PC-3 (cell line): Measurements from ENCODE around the gene COL4A1. TPM values are rescaled to one million over a fixed set of nuclear protein-coding genes. Genes with fewer than 3 reads are reported as not detected.

Experiments used
- ATAC-seq: fragments of 200-7000 bp; cut with Tn5 transposase; 2 replicates; pipeline ENCODE4 v1.9.1; 2020; ENCODE audit warnings: mild to moderate bottlenecking, moderate library complexity
- BruUV-seq: library from RNA; stranded (reverse); fragments of 400-500 nt; replicated peaks from 2 replicates; lab custom pipeline; 2021; lab: Mats Ljungman, UMichigan
- CTCF ChIA-PET: fragments of 300-600 bp; sonication (Branson Sonifier 250); formaldehyde crosslinking; loops from one replicate; lab custom pipeline; 2022; ENCODE audit warnings: antibody characterized with exemption; lab: Charles Lee
- POLR2A ChIA-PET: fragments of 300-600 bp; sonication (Branson Sonifier 250); formaldehyde crosslinking; loops from one replicate; lab custom pipeline; 2022; ENCODE audit warnings: antibody characterized with exemption; ENCODE audit not compliant: unreplicated experiment; lab: Charles Lee
- DNase-seq: peaks from one replicate; pipeline ENCODE4 v3.0.0-alpha.2; 2015
- H2AFZ ChIP-seq: fragments of 300-600 bp; sonication (generic); 2 replicates; pipeline ENCODE4 v1.6.0; 2016; ENCODE audit warnings: antibody characterized with exemption, low read length
- H3F3A ChIP-seq: fragments of 300-600 bp; sonication (generic); one replicate; pipeline ENCODE4 v1.6.0; 2017; ENCODE audit warnings: antibody characterized with exemption, low read length, control low read depth, mild to moderate bottlenecking; ENCODE audit not compliant: unreplicated experiment
- H3K27ac ChIP-seq: fragments of 300-600 bp; sonication (generic); 2 replicates; pipeline ENCODE4 v1.5.1; 2016; ENCODE audit warnings: mild to moderate bottlenecking, low read length
- H3K27me3 ChIP-seq: fragments of 300-600 bp; sonication (generic); 2 replicates; pipeline ENCODE4 v1.6.1; 2016; ENCODE audit warnings: low read length, mixed read lengths
- H3K36me3 ChIP-seq: fragments of 300-600 bp; sonication (generic); 2 replicates; pipeline ENCODE4 v1.6.1; 2016; ENCODE audit warnings: low read depth, mixed run types, low read length, mixed read lengths
- H3K4me1 ChIP-seq: fragments of 300-600 bp; sonication (generic); 2 replicates; pipeline ENCODE4 v1.5.1; 2016; ENCODE audit warnings: low read length; ENCODE audit not compliant: insufficient read depth
- H3K4me2 ChIP-seq: fragments of 300-600 bp; sonication (generic); 2 replicates; pipeline ENCODE4 v1.6.0; 2016; ENCODE audit warnings: low read length
- H3K4me3 ChIP-seq: fragments of 300-600 bp; sonication (generic); 2 replicates; pipeline ENCODE4 v1.5.1; 2016; ENCODE audit warnings: mild to moderate bottlenecking, low read length, mixed read lengths
- H3K79me2 ChIP-seq: fragments of 300-600 bp; sonication (generic); 2 replicates; pipeline ENCODE4 v1.6.1; 2017; ENCODE audit warnings: low read length, mixed read lengths
- H3K9ac ChIP-seq: fragments of 300-600 bp; sonication (generic); 2 replicates; pipeline ENCODE4 v1.6.0; 2016; ENCODE audit warnings: mild to moderate bottlenecking, low read length
- H3K9me2 ChIP-seq: fragments of 300-600 bp; sonication (generic); replicated peaks from 2 replicates; pipeline ENCODE4 v1.6.1; 2016; ENCODE audit warnings: mixed run types, low read length, mixed read lengths
- H3K9me3 ChIP-seq: fragments of 300-600 bp; sonication (generic); 2 replicates; pipeline ENCODE4 v1.6.1; 2016; ENCODE audit warnings: low read length, mixed read lengths
- H4K20me1 ChIP-seq: fragments of 300-600 bp; sonication (generic); 2 replicates; pipeline ENCODE4 v1.6.1; 2016; ENCODE audit warnings: low read length, mixed read lengths
- CTCF ChIP-seq: fragments of 300-600 bp; sonication (generic); conservative IDR thresholded peaks from 2 replicates; pipeline ENCODE4 v1.5.1; 2017; ENCODE audit warnings: antibody characterized with exemption, low read depth, mild to moderate bottlenecking, low read length
- EZH2 ChIP-seq: fragments of 300-600 bp; sonication (generic); IDR thresholded peaks from one replicate; pipeline ENCODE4 v1.6.1; 2017; ENCODE audit warnings: antibody characterized with exemption, mild to moderate bottlenecking, low read length; ENCODE audit not compliant: unreplicated experiment
- EZH2phosphoT487 ChIP-seq: fragments of 300-600 bp; sonication (generic); IDR thresholded peaks from 2 replicates; pipeline ENCODE4 v1.6.1; 2018; ENCODE audit warnings: mild to moderate bottlenecking, antibody characterized with exemption, low read length, borderline replicate concordance
- intact Hi-C: fragments of 100-400 bp; cut with micrococcal nuclease; formaldehyde crosslinking; loops from 2 replicates; pipeline ENCODE4 v1.9.0; 2023
- total RNA-seq: library from RNA; depleted of rRNA; stranded (reverse); fragments of >200 nt; gene quantifications from 2 replicates; pipeline ENCODE4 v1.2.3, GENCODE V29; 2014

COL4A1 gene
- total RNA-seq, 1 experiment from 2014 or later: 48.7 TPM

GRCh38 chr13:110213461-110214074 lies 93.4 kb downstream of the COL4A1 start:
- Histone ChIP-seq H3K4me1 (no peaks in the 10 kb centered on the region), H3F3A (no peaks in the 10 kb centered on the region), H3K9me2 (no peaks in the 10 kb centered on the region), H3K27ac (no peak overlapping the region), H3K9me3 (no peaks in the 10 kb centered on the region), H3K4me3 (no peak overlapping the region), H2AFZ (no peak overlapping the region), H3K36me3 (no peaks in the 10 kb centered on the region), H3K27me3 (no peaks in the 10 kb centered on the region), H4K20me1 (no peaks in the 10 kb centered on the region), H3K79me2 (no peaks in the 10 kb centered on the region), H3K9ac (no peak overlapping the region), H3K4me2 (no peak overlapping the region)
- no TSS peak for BruUV-seq
- TF ChIP-seq CTCF (no peak), EZH2phosphoT487 (no peak), EZH2 (no peak)
- POLR2A ChIA-PET: no interaction called here
- ATAC-seq: no peak
- CTCF ChIA-PET: no interaction called here
- intact Hi-C loops: no loop called here
- DNase-seq: no peak

DNA sequence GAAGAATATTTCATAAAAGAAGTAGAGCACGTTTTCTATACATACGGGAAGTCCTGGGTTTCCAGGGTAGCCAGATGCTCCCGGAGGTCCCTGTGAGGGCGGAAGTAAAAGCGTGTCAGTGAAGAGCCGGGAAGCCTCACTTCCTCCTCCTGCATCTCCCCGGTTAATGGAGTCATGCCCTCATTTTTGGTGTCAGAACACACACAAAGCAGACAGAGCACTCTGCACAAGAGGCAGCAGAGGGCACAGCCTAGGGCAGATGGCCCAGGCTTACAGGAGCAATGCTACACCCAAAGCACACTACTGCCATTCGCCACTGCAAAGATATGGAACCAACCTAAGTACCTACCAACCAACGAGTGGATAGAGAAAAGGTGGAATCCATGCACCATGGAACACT lies 94.4 kb downstream of the COL4A1 start:
- intact Hi-C loops: no loop called here
- H4K20me1 ChIP-seq: no peaks in the 10 kb centered on the region
- H3F3A ChIP-seq: no peaks in the 10 kb centered on the region
- no peaks in the 10 kb centered on the region for H3K4me1 ChIP-seq
- ChIA-PET POLR2A (no interaction called here), CTCF (no interaction called here)
- no peaks in the 10 kb centered on the region for H3K36me3 ChIP-seq
- no peak overlapping the region for H3K4me3 ChIP-seq
- no peak overlapping the region for H3K9ac ChIP-seq
- no peak overlapping the region for H2AFZ ChIP-seq
- no peak for DNase-seq
- no peak for TF ChIP-seq EZH2
- no peak for TF ChIP-seq EZH2phosphoT487
- no peak for TF ChIP-seq CTCF
- H3K4me2 ChIP-seq: no peak overlapping the region
- ATAC-seq: no peak
- H3K79me2 ChIP-seq: no peaks in the 10 kb centered on the region
- no peaks in the 10 kb centered on the region for H3K9me3 ChIP-seq
- no TSS peak for BruUV-seq
- no peak overlapping the region for H3K27ac ChIP-seq
- H3K9me2 ChIP-seq: no peaks in the 10 kb centered on the region
- H3K27me3 ChIP-seq: no peaks in the 10 kb centered on the region

DNA sequence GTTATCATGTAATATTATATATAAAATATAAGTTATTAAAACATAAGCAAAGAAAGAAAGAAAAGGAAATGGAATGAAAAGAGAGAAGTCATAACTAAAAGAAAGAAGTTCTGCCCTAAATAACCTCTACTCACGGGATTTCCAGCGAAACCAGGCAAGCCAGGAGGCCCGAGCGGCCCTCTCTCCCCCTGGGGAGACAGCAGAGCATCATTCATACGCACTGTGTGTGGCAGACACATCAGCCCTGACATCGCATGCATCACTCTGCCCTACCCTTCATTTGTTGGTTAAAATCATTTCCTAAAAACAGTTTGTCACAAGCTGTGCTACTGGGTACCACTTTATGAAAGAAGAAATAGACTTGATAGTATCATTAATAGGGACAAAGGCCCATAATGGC lies 95.2 kb downstream of the COL4A1 start:
- ATAC-seq (no peak), DNase-seq (no peak)
- H2AFZ ChIP-seq: no peak overlapping the region
- no peaks in the 10 kb centered on the region for H3K9me3 ChIP-seq
- no peak overlapping the region for H3K9ac ChIP-seq
- ChIA-PET POLR2A (no interaction called here), CTCF (no interaction called here)
- no peaks in the 10 kb centered on the region for H3F3A ChIP-seq
- intact Hi-C loops: no loop called here
- no peaks in the 10 kb centered on the region for H3K27me3 ChIP-seq
- no peaks in the 10 kb centered on the region for H4K20me1 ChIP-seq
- BruUV-seq: no TSS peak
- H3K4me1 ChIP-seq: no peaks in the 10 kb centered on the region
- no peak overlapping the region for H3K4me2 ChIP-seq
- no peak overlapping the region for H3K4me3 ChIP-seq
- H3K79me2 ChIP-seq: no peaks in the 10 kb centered on the region
- no peaks in the 10 kb centered on the region for H3K36me3 ChIP-seq
- H3K27ac ChIP-seq: no peak overlapping the region
- TF ChIP-seq EZH2phosphoT487: no peak
- TF ChIP-seq EZH2: no peak
- no peak for TF ChIP-seq CTCF
- H3K9me2 ChIP-seq: no peaks in the 10 kb centered on the region
